Gastrocnemius medialis (tissue), 4 donors: Measurements from ENCODE around the gene RIN3. TPM values are rescaled to one million over a fixed set of nuclear protein-coding genes. Genes with fewer than 3 reads are reported as not detected.

Experiments used
- ATAC-seq, 2 donors: fragments of 150-250 bp; one replicate each; pipeline ENCODE4 v1.9.1; 2016
- DNase-seq, 2 donors: peaks; one replicate each; pipeline ENCODE4 v3.0.0-alpha.2; 2019
- H3K27ac ChIP-seq, 4 donors: fragments of 200-600 bp; sonication (generic); 1 replicate in 1 of 4; 2 replicates in 3 of 4; pipeline ENCODE4 v1.5.1; 2016 to 2018; ENCODE audit warnings: mild to moderate bottlenecking in 2 of 4, moderate library complexity in 1 of 4
- H3K27me3 ChIP-seq, 3 donors: fragments of 200-600 bp; sonication (generic) in 2 of 3; 1 replicate in 1 of 3; 2 replicates in 2 of 3; pipeline versions ENCODE4 v1.5.1 to v1.6.0; 2016 to 2019; ENCODE audit warnings: mild to moderate bottlenecking in 1 of 3, moderate library complexity in 1 of 3
- H3K36me3 ChIP-seq, 2 donors: fragments of 200-600 bp; sonication (generic) in 1 of 2; one replicate each; pipeline ENCODE4 v1.5.1; 2017 to 2018
- H3K4me1 ChIP-seq, 2 donors: fragments of 200-600 bp; sonication (generic) in 1 of 2; one replicate each; pipeline ENCODE4 v1.5.1; 2016 to 2017; ENCODE audit warnings: mild to moderate bottlenecking in 2 of 2
- H3K4me3 ChIP-seq, 4 donors: fragments of 200-600 bp; sonication (generic) in 3 of 4; 1 replicate in 1 of 4; 2 replicates in 3 of 4; pipeline ENCODE4 v1.5.1; 2016 to 2019; ENCODE audit warnings: mild to moderate bottlenecking in 2 of 4
- H3K9me3 ChIP-seq, 3 donors: fragments of 200-600 bp; sonication (generic) in 2 of 3; 1 replicate in 1 of 3; 2 replicates in 2 of 3; pipeline ENCODE4 v1.5.1; 2016 to 2019
- POLR2A ChIP-seq, 2 donors: fragments of 450-650 bp; IDR thresholded peaks; one replicate each; pipeline ENCODE4 v1.6.1; 2017; ENCODE audit warnings: antibody characterized with exemption in 2 of 2, mild to moderate bottlenecking in 2 of 2, moderate library complexity in 2 of 2
- in situ Hi-C, 4 donors: fragments of 200-750 bp; cut with MboI; loops; one replicate each; pipeline versions ENCODE4 v1.15.0 to v1.8.0; 2017; ENCODE audit warnings: low sequenced_read_pairs in 4 of 4
- intact Hi-C: fragments of 100-400 bp; cut with DNase I; formaldehyde crosslinking; loops from one replicate; pipeline ENCODE4 v1.15.1; 2023; ENCODE audit warnings: low total_unique reads
- total RNA-seq, 4 donors: library from RNA; depleted of rRNA; stranded (reverse); fragments of >200 nt; gene quantifications; one replicate each; pipeline versions ENCODE4 v1.1.0 to v1.2.3, GENCODE V29; 2016
- TF ChIP-seq, protein P1 (sequence below), 5 experiments: fragments of 450-650 bp in 3 of 5; fragments of 200-600 bp in 2 of 5; sonication (generic) in 2 of 5; IDR thresholded peaks in 4 of 5; conservative IDR thresholded peaks in 1 of 5; 1 replicate in 4 of 5; 2 replicates in 1 of 5; pipeline ENCODE4 v1.5.1; 2016 to 2019; ENCODE audit warnings: antibody characterized with exemption in 5 of 5, mild to moderate bottlenecking in 3 of 5, moderate library complexity in 3 of 5

The RIN3 gene
- total RNA-seq, 4 donors from 2014 or later: 2.1 to 3.7 (median 2.6) TPM

DNA sequence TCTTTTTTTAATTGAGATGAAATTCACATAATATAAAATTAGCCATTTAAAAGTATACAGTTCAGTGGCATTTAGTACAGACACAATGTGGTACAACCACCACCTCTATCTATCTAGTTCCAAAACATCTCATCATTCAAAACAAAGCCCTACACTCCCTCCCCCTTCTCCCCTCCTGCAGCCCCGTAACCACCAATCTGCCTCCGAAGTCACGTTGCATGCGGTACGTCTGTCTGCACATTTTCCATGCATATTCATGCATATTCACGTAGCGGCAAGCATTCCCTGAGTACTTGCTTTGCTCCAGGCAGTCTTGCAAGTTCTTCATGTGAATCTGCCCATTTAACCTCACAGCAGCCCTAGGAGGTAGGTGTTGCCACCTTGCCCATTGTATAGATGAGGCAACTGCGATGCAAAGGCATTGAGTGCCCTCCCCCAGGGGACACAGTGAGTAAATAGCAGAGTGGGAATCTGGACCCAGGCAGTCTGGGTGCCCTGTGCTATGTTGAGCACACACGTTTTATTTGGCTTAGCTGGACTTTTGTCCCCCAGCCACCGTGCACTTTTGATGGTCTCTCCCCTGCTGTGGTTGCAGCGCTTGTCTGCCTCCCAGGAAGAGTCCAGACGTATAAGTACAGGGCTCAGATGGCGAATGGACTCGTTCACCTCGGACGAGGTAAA lies 43.4 kb downstream of the RIN3 start:
- H3K27ac ChIP-seq: no peak overlapping the region
- ATAC-seq: no peak
- in situ Hi-C loops: no loop called here
- DNase-seq: no peak
- intact Hi-C loops: no loop called here
- no peaks in the 10 kb centered on the region for H3K27me3 ChIP-seq
- no peak overlapping the region for H3K4me3 ChIP-seq
- no peaks in the 10 kb centered on the region for H3K36me3 ChIP-seq
- no peak for TF ChIP-seq POLR2A (IDR thresholded peaks at IDR 0.05)
- TF ChIP-seq, protein P1, sequence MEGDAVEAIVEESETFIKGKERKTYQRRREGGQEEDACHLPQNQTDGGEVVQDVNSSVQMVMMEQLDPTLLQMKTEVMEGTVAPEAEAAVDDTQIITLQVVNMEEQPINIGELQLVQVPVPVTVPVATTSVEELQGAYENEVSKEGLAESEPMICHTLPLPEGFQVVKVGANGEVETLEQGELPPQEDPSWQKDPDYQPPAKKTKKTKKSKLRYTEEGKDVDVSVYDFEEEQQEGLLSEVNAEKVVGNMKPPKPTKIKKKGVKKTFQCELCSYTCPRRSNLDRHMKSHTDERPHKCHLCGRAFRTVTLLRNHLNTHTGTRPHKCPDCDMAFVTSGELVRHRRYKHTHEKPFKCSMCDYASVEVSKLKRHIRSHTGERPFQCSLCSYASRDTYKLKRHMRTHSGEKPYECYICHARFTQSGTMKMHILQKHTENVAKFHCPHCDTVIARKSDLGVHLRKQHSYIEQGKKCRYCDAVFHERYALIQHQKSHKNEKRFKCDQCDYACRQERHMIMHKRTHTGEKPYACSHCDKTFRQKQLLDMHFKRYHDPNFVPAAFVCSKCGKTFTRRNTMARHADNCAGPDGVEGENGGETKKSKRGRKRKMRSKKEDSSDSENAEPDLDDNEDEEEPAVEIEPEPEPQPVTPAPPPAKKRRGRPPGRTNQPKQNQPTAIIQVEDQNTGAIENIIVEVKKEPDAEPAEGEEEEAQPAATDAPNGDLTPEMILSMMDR (IDR thresholded peaks at IDR 0.05 in 4 of 5, conservative IDR thresholded peaks at IDR 0.05 in 1 of 5): no peak
- H3K4me1 ChIP-seq: no peaks in the 10 kb centered on the region
- no peaks in the 10 kb centered on the region for H3K9me3 ChIP-seq

DNA sequence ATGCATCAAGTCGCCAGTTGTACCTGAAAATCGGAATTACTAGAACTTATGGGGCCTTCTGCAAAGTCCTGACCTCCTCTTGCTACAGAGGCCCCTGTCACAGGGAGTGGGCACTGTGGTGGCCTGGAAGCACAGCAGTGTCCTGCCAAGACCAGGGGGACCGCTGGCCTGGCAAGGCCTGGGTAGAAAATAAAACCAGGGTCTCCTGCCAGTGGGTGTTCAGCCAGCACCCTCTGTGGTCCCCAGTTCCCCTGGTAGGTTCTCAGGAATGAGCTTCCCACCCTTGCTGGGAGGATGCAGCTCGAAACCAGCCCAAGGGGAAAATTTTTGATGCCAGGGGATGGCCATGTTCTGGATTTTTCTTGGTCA lies 43.9 kb downstream of the RIN3 start:
- Histone ChIP-seq H3K9me3 (no peaks in the 10 kb centered on the region), H3K27me3 (no peaks in the 10 kb centered on the region), H3K36me3 (no peaks in the 10 kb centered on the region), H3K27ac (no peak overlapping the region), H3K4me1 (no peaks in the 10 kb centered on the region), H3K4me3 (no peak overlapping the region)
- TF ChIP-seq, protein P1 (IDR thresholded peaks at IDR 0.05 in 4 of 5, conservative IDR thresholded peaks at IDR 0.05 in 1 of 5): no peak
- TF ChIP-seq POLR2A (IDR thresholded peaks at IDR 0.05): no peak
- DNase-seq (no peak), ATAC-seq (no peak)
- in situ Hi-C loops: no loop called here
- intact Hi-C loops: no loop called here

- ATAC-seq: no peak
Observed at GRCh38 chr14:92558319-92558718, 44.7 kb downstream of the RIN3 start.

GRCh38 chr14:92559486-92559885 lies 45.9 kb downstream of the RIN3 start:
- no peak for ATAC-seq

More at GRCh38 chr14:92558319-92558718, 44.7 kb downstream of the RIN3 start:
- Histone ChIP-seq H3K36me3 (no peaks in the 10 kb centered on the region), H3K9me3 (no peaks in the 10 kb centered on the region), H3K4me3 (no peak overlapping the region), H3K4me1 (no peaks in the 10 kb centered on the region), H3K27ac (no peak overlapping the region), H3K27me3 (no peaks in the 10 kb centered on the region)
- intact Hi-C loops: no loop called here
- TF ChIP-seq, protein P1 (IDR thresholded peaks at IDR 0.05 in 4 of 5, conservative IDR thresholded peaks at IDR 0.05 in 1 of 5): no peak
- TF ChIP-seq POLR2A (IDR thresholded peaks at IDR 0.05): no peak
- in situ Hi-C loops: no loop called here
- DNase-seq: no peak

More at GRCh38 chr14:92559486-92559885, 45.9 kb downstream of the RIN3 start:
- H3K27ac ChIP-seq: no peak overlapping the region
- H3K4me1 ChIP-seq: peaks cover 0 to 3% of the 10 kb centered on the region in 2 donors
- no peaks in the 10 kb centered on the region for H3K27me3 ChIP-seq
- in situ Hi-C loops (no loop called here), intact Hi-C loops (no loop called here)
- no peaks in the 10 kb centered on the region for H3K9me3 ChIP-seq
- no peak overlapping the region for H3K4me3 ChIP-seq
- TF ChIP-seq, protein P1 (IDR thresholded peaks at IDR 0.05 in 4 of 5, conservative IDR thresholded peaks at IDR 0.05 in 1 of 5): no peak
- no peak for TF ChIP-seq POLR2A (IDR thresholded peaks at IDR 0.05)
- H3K36me3 ChIP-seq: no peaks in the 10 kb centered on the region
- no peak for DNase-seq
